A673 (cell line): Measurements from ENCODE around the gene DNAJC10. TPM values are rescaled to one million over a fixed set of nuclear protein-coding genes. Genes with fewer than 3 reads are reported as not detected.

Source experiments
- BruUV-seq: library from RNA; stranded (reverse); fragments of 400-500 nt; replicated peaks from 2 replicates; lab custom pipeline; 2021; lab: Mats Ljungman, UMichigan
- CTCF ChIA-PET: fragments of 300-600 bp; sonication (Branson Sonifier 250); formaldehyde crosslinking; loops from one replicate; lab custom pipeline; 2022; ENCODE audit warnings: antibody characterized with exemption; lab: Charles Lee
- POLR2A ChIA-PET: fragments of 300-600 bp; sonication (Branson Sonifier 250); formaldehyde crosslinking; loops from one replicate; lab custom pipeline; 2022; ENCODE audit warnings: antibody characterized with exemption; ENCODE audit not compliant: low non-redundant PET; lab: Charles Lee
- DNase-seq: peaks from one replicate; pipeline ENCODE4 v3.0.0-alpha.2; 2015; ENCODE audit warnings: low spot score
- H3K27ac ChIP-seq: fragments of 200-600 bp; sonication (generic); 2 replicates; pipeline ENCODE4 v1.5.1; 2016; ENCODE audit warnings: mixed run types, low read depth, mild to moderate bottlenecking, mixed read lengths, antibody characterized with exemption, low read length; ENCODE audit not compliant: poor library complexity, severe bottlenecking
- H3K27me3 ChIP-seq: fragments of 200-600 bp; sonication (generic); replicated peaks from 2 replicates; pipeline ENCODE4 v1.6.1; 2017; ENCODE audit warnings: mixed run types, low read depth, mild to moderate bottlenecking, mixed read lengths, antibody characterized with exemption, low read length; ENCODE audit not compliant: insufficient read depth, poor library complexity
- H3K36me3 ChIP-seq: fragments of 200-600 bp; sonication (generic); 2 replicates; pipeline ENCODE4 v1.6.1; 2016; ENCODE audit warnings: mixed run types, mild to moderate bottlenecking, mixed read lengths, antibody characterized with exemption, low read length; ENCODE audit not compliant: insufficient read depth, poor library complexity, severe bottlenecking
- H3K4me1 ChIP-seq: fragments of 200-600 bp; sonication (generic); 2 replicates; pipeline ENCODE4 v1.6.1; 2017; ENCODE audit warnings: mixed run types, mild to moderate bottlenecking, mixed read lengths, antibody characterized with exemption, low read length; ENCODE audit not compliant: insufficient read depth, poor library complexity, severe bottlenecking
- H3K4me3 ChIP-seq: fragments of 200-600 bp; sonication (generic); 2 replicates; pipeline ENCODE4 v1.5.1; 2016; ENCODE audit warnings: low read depth, mixed run types, mild to moderate bottlenecking, mixed read lengths, low read length; ENCODE audit not compliant: poor library complexity, severe bottlenecking
- H3K9me3 ChIP-seq: fragments of 200-600 bp; sonication (generic); 2 replicates; pipeline ENCODE4 v1.6.1; 2016; ENCODE audit warnings: mixed run types, low read depth, mild to moderate bottlenecking, mixed read lengths, antibody characterized with exemption, low read length; ENCODE audit not compliant: poor library complexity, severe bottlenecking
- EZH2 ChIP-seq: fragments of 200-600 bp; sonication (generic); IDR thresholded peaks from 2 replicates; pipeline ENCODE4 v1.6.1; 2017; ENCODE audit warnings: borderline replicate concordance, low read depth, mild to moderate bottlenecking, mixed read lengths, antibody characterized with exemption, low read length; ENCODE audit not compliant: poor library complexity, severe bottlenecking
- intact Hi-C: fragments of 100-400 bp; cut with micrococcal nuclease; formaldehyde crosslinking; loops from one replicate; pipeline ENCODE4 v1.10.0; 2022; ENCODE audit not compliant: unreplicated experiment
- total RNA-seq: library from RNA; stranded (reverse); gene quantifications from 2 replicates; pipeline ENCODE4 v1.2.3, GENCODE V29; 2021
- TF ChIP-seq, protein P1 (sequence below): fragments of 300-800, 200-600 bp; sonication (generic); conservative IDR thresholded peaks from 2 replicates; pipeline ENCODE4 v1.5.1; 2017; ENCODE audit warnings: low read depth, mild to moderate bottlenecking, antibody characterized with exemption, low read length, moderate library complexity, mixed read lengths

Gene DNAJC10
- total RNA-seq, 1 experiment from 2014 or later = 101 TPM

DNA sequence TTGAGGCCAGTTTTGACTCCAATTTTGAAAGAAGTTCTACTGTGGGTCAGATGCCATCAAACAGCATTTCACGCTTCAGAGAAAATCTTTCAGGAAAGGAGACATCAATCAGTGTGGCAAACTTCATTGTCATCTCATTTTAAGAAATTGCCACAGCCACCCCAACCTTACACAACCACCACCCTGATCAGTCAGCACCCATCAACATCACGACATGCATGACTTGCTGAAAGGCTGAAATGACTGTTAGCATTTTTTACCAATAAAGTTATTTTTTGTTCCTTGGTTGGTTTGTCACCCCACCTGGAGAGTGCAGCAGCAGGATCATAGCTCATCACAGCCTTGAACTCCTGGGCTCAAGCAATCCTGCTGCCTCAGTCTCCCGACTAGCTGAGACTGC is 10.4 kb downstream of the DNAJC10 start:
- no peak overlapping the region for H3K27ac ChIP-seq
- intact Hi-C loops = no loop called here
- H3K36me3 ChIP-seq = peaks cover 51% of the 10 kb centered on the region
- H3K4me3 ChIP-seq = no peak overlapping the region
- TF ChIP-seq, protein P1, sequence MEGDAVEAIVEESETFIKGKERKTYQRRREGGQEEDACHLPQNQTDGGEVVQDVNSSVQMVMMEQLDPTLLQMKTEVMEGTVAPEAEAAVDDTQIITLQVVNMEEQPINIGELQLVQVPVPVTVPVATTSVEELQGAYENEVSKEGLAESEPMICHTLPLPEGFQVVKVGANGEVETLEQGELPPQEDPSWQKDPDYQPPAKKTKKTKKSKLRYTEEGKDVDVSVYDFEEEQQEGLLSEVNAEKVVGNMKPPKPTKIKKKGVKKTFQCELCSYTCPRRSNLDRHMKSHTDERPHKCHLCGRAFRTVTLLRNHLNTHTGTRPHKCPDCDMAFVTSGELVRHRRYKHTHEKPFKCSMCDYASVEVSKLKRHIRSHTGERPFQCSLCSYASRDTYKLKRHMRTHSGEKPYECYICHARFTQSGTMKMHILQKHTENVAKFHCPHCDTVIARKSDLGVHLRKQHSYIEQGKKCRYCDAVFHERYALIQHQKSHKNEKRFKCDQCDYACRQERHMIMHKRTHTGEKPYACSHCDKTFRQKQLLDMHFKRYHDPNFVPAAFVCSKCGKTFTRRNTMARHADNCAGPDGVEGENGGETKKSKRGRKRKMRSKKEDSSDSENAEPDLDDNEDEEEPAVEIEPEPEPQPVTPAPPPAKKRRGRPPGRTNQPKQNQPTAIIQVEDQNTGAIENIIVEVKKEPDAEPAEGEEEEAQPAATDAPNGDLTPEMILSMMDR = no peak
- no peak for TF ChIP-seq EZH2
- H3K27me3 ChIP-seq = no peaks in the 10 kb centered on the region
- no TSS peak for BruUV-seq
- ChIA-PET POLR2A (no interaction called here), CTCF (no interaction called here)
- peaks cover 20% of the 10 kb centered on the region for H3K4me1 ChIP-seq
- no peaks in the 10 kb centered on the region for H3K9me3 ChIP-seq
- DNase-seq = peak; percentile 58

DNA sequence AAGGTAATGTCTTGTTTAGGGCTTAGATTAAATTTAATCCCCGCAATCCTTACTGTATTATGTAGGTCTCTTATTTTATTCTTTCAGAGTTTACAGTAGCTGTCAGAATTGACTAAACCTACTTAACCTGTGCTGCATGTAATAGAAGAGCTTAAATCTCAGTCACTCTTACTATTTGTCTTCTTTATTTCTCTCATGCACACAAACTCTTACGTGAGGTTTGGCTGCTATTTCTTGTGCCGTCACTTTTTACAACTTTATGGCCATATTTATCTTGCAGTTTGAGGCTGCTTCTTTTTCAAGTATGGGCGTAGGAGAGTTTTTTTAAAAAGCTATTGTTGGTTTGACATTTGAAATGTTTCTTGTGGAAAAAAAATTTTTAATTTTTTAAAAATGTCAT is 12.0 kb downstream of the DNAJC10 start:
- TF ChIP-seq, protein P1 = no peak
- TF ChIP-seq EZH2 = no peak
- intact Hi-C loops = no loop called here
- ChIA-PET POLR2A (no interaction called here), CTCF (no interaction called here)
- Histone ChIP-seq H3K27me3 (no peaks in the 10 kb centered on the region), H3K27ac (no peak overlapping the region), H3K36me3 (peaks cover 49% of the 10 kb centered on the region), H3K4me3 (no peak overlapping the region), H3K4me1 (peaks cover 30% of the 10 kb centered on the region), H3K9me3 (no peaks in the 10 kb centered on the region)
- no TSS peak for BruUV-seq
- no peak for DNase-seq

GRCh38 chr2:182729710-182730339 is 13.8 kb downstream of the DNAJC10 start:
- Histone ChIP-seq H3K36me3 (peaks cover 47% of the 10 kb centered on the region), H3K4me3 (no peak overlapping the region), H3K4me1 (peaks cover 30% of the 10 kb centered on the region), H3K27me3 (no peaks in the 10 kb centered on the region), H3K27ac (no peak overlapping the region), H3K9me3 (no peaks in the 10 kb centered on the region)
- CTCF ChIA-PET = interaction anchor here (0.6 kb wide), 1 partner anchor 242 kb away, joined by 4 read pairs; no protein-coding TSS in a partner anchor
- DNase-seq = no peak
- POLR2A ChIA-PET = no interaction called here
- TF ChIP-seq EZH2 = no peak
- TF ChIP-seq, protein P1 = no peak
- BruUV-seq = no TSS peak
- intact Hi-C loops = no loop called here
